Natural killer cell (primary cell): ENCODE results near the gene MYOM1. TPM values are rescaled to one million over a fixed set of nuclear protein-coding genes. Genes with fewer than 3 reads are reported as not detected.
A peak's percentile ranks its signal among the peaks of the same experiment; 100 is the strongest.

ENCODE experiments used
- ATAC-seq, 3 donors: fragments of 150-1000 bp in 2 of 3; fragments of 200-7000 bp in 1 of 3; cut with Tn5 transposase; 1 replicate in 1 of 3; 2 replicates in 2 of 3; pipeline ENCODE4 v1.10.0; 2021; ENCODE audit warnings: mild to moderate bottlenecking in 2 of 3, moderate library complexity in 2 of 3
- DNase-seq, 2 donors: peaks; one replicate each; pipeline versions ENCODE4 v3.0.0 to v3.0.0-alpha.2; 2013 to 2021; ENCODE audit warnings: mixed read lengths in 1 of 2
- H3K27ac ChIP-seq: one replicate; pipeline ENCODE4 v1.5.1; 2013; ENCODE audit warnings: mild to moderate bottlenecking, low read length
- H3K27me3 ChIP-seq: one replicate; pipeline ENCODE4 v1.6.1; 2013; ENCODE audit warnings: low read length; ENCODE audit not compliant: control insufficient read depth, insufficient read depth
- H3K36me3 ChIP-seq: one replicate; pipeline ENCODE4 v1.6.1; 2013; ENCODE audit warnings: low read length; ENCODE audit not compliant: control insufficient read depth, insufficient read depth
- H3K4me1 ChIP-seq: one replicate; pipeline ENCODE4 v1.6.1; 2013; ENCODE audit warnings: low read length; ENCODE audit not compliant: control insufficient read depth, insufficient read depth
- H3K4me3 ChIP-seq: one replicate; pipeline ENCODE4 v1.5.1; 2013; ENCODE audit warnings: low read length
- H3K9me3 ChIP-seq: one replicate; pipeline ENCODE4 v1.6.1; 2013; ENCODE audit warnings: low read length; ENCODE audit not compliant: control insufficient read depth, insufficient read depth
- H3K27ac Mint-ChIP-seq, 2 donors: one replicate each; pipeline ENCODE4 v1.8.0; 2022; ENCODE audit warnings: mild to moderate bottlenecking in 2 of 2, mixed read lengths in 2 of 2, moderate library complexity in 1 of 2
- H3K27me3 Mint-ChIP-seq, 2 donors: one replicate each; pipeline ENCODE4 v1.8.0; 2022; ENCODE audit warnings: low read depth in 2 of 2, mixed read lengths in 2 of 2
- H3K36me3 Mint-ChIP-seq: one replicate; pipeline ENCODE4 v1.8.0; 2022; ENCODE audit warnings: mixed read lengths
- H3K4me1 Mint-ChIP-seq, 2 donors: one replicate each; pipeline ENCODE4 v1.8.0; 2022; ENCODE audit warnings: mixed read lengths in 2 of 2
- H3K4me3 Mint-ChIP-seq: one replicate; pipeline ENCODE4 v1.8.0; 2022; ENCODE audit warnings: mild to moderate bottlenecking, moderate library complexity, mixed read lengths
- H3K9me3 Mint-ChIP-seq, 2 donors: one replicate each; pipeline ENCODE4 v1.8.0; 2022; ENCODE audit warnings: mixed read lengths in 2 of 2
- WGBS: methylation state at CpG from one replicate; pipeline ENCODE4 v1.1.7; 2013; ENCODE audit warnings: missing lambda C conversion rate; ENCODE audit not compliant: insufficient coverage; 5-methylcytosine and 5-hydroxymethylcytosine counted together
- intact Hi-C: fragments of 100-400 bp; cut with micrococcal nuclease; formaldehyde crosslinking; loops from one replicate; pipeline ENCODE4 v1.14.2; 2022
- total RNA-seq, 4 donors: library from RNA; stranded (reverse); fragments of 120-200 nt in 1 of 4; gene quantifications; one replicate each; pipeline versions ENCODE4 v1.2.3 to v1.2.4, GENCODE V29; 2013 to 2022
- TF ChIP-seq, protein P1 (sequence below): fragments of 200-600 bp; IDR thresholded peaks from one replicate; pipeline ENCODE4 v1.8.0; 2022; ENCODE audit warnings: antibody characterized with exemption

The MYOM1 gene
- total RNA-seq, 3 donors from 2014 or later (not counting 1 experiment from before 2014, with no cell fraction given): 1.7 to 5.8 (median 3.0) TPM

DNA sequence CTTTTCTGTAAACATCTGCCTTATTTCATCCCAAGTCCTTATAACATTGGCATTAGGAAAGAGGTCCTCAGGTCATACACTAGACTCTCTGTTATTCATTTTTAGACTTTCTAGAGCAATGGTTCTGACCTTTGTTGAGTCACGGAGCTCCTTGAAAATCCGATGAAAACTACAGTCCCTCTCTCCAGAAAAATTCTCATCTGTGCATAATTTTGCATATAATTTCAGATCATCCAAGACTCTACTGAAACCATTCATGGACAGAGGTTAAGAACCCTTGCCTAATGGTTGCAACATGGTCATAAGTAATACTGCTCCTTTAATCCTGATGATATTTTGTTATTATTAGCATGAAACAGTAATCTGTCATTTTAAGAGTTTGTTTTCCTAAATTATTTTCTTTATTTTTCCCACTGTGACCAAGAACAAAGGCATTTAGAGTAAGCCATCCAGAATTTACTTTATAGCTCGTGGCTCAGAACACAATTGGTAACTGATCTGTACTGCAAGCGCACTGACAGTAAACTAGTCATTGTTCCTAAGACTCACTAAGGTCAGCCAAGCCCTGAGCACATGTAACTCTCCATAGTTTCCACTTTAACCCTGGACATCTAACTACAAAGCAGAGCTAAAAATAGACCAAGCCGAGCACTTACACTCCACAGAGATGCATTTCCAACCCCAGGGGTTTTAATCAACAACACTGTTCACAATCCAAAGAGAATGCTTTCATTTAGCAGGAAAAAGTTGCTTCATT, 8.4 kb downstream of the MYOM1 start:
- H3K4me1 Mint-ChIP-seq: peaks cover 6 to 16% of the 10 kb centered on the region in 2 donors
- ATAC-seq (no peak), DNase-seq (no peak)
- whole genome bisulfite sequencing: 88% methylated on average over 5 of the region's 5 CpGs
- H3K4me3 Mint-ChIP-seq: no peak overlapping the region
- H3K4me1 ChIP-seq: no peaks in the 10 kb centered on the region
- H3K27me3 ChIP-seq: no peaks in the 10 kb centered on the region
- TF ChIP-seq, protein P1, sequence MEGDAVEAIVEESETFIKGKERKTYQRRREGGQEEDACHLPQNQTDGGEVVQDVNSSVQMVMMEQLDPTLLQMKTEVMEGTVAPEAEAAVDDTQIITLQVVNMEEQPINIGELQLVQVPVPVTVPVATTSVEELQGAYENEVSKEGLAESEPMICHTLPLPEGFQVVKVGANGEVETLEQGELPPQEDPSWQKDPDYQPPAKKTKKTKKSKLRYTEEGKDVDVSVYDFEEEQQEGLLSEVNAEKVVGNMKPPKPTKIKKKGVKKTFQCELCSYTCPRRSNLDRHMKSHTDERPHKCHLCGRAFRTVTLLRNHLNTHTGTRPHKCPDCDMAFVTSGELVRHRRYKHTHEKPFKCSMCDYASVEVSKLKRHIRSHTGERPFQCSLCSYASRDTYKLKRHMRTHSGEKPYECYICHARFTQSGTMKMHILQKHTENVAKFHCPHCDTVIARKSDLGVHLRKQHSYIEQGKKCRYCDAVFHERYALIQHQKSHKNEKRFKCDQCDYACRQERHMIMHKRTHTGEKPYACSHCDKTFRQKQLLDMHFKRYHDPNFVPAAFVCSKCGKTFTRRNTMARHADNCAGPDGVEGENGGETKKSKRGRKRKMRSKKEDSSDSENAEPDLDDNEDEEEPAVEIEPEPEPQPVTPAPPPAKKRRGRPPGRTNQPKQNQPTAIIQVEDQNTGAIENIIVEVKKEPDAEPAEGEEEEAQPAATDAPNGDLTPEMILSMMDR: no peak
- no peak overlapping the region for H3K4me3 ChIP-seq
- no peak overlapping the region for H3K27ac ChIP-seq
- H3K9me3 Mint-ChIP-seq: no peaks in the 10 kb centered on the region
- no peaks in the 10 kb centered on the region for H3K27me3 Mint-ChIP-seq
- intact Hi-C loops: no loop called here
- H3K27ac Mint-ChIP-seq: peak overlapping the region in 1 of 2 donors; percentile 36
- no peaks in the 10 kb centered on the region for H3K36me3 ChIP-seq
- H3K36me3 Mint-ChIP-seq: no peaks in the 10 kb centered on the region
- no peaks in the 10 kb centered on the region for H3K9me3 ChIP-seq

DNA sequence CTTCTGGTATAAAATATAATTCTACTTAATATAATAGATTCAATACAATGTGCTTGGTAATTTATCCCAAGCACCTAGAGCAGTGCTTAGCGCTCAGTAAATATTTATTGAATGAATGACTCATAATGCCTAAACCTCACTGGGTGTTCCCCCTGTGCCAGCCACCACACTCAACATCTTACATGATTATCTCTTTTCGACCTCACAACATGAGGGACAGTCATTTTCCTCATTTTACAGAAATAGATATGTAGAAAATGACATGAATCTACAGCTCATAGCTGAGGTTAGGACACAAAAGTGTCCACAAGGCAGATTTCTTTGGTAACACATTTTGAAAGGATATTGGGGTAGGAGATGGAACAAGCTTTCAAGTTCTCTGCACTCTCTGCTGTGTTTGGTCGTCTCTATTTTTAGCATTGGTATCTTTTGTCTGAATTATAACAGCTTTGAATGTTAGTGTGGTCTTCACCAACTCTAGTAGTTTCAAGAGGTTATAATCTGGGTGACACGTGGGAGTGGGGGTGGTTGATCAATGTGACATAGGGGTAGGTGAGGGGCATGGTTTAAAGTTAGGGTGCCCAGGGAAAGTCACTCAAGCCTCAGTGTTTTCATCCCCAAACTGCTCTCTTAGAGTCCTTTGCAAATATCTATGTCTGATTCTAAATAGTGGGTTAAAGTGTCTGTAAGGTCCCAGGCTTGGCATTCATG, 9.8 kb downstream of the MYOM1 start:
- H3K27ac Mint-ChIP-seq: peak overlapping the region in 1 of 2 donors; percentile 59
- H3K27ac ChIP-seq: no peak overlapping the region
- H3K36me3 ChIP-seq: no peaks in the 10 kb centered on the region
- ATAC-seq (peak in 1 of 3 donors; percentile 62), DNase-seq (no peak)
- no peaks in the 10 kb centered on the region for H3K27me3 ChIP-seq
- H3K4me3 Mint-ChIP-seq: no peak overlapping the region
- H3K9me3 ChIP-seq: no peaks in the 10 kb centered on the region
- H3K9me3 Mint-ChIP-seq: peaks cover 0 to 2% of the 10 kb centered on the region in 2 donors
- peaks cover 6 to 16% of the 10 kb centered on the region in 2 donors for H3K4me1 Mint-ChIP-seq
- WGBS: 41% methylated on average over 2 of the region's 4 CpGs
- H3K36me3 Mint-ChIP-seq: peaks cover 8% of the 10 kb centered on the region
- intact Hi-C loops: no loop called here
- TF ChIP-seq, protein P1: no peak
- H3K4me3 ChIP-seq: no peak overlapping the region
- no peaks in the 10 kb centered on the region for H3K4me1 ChIP-seq
- H3K27me3 Mint-ChIP-seq: no peaks in the 10 kb centered on the region

DNA sequence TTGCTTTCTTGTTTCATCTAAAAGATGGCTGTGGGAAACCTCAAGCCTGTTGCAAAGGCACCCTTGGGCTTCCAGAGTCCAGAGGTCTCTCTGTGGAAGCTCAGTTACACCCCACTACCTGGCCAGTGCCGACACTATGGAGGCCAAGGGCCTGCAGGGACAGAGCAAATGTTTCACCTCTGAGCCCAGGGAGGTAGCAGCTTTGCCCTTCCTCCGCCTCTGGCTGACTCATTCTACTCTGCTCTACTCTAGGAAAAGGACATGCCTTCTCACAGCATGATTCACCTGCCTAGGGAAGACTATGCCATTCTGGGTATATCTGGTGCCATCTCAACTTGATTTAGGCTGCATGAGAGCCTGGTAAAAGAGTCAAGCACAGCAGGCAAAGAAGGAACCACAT, 12.2 kb downstream of the MYOM1 start:
- H3K36me3 ChIP-seq: no peaks in the 10 kb centered on the region
- TF ChIP-seq, protein P1: no peak
- H3K27ac Mint-ChIP-seq: no peak overlapping the region
- no peak for DNase-seq
- H3K27me3 Mint-ChIP-seq: no peaks in the 10 kb centered on the region
- intact Hi-C loops: no loop called here
- H3K4me3 ChIP-seq: no peak overlapping the region
- no peak overlapping the region for H3K4me3 Mint-ChIP-seq
- H3K36me3 Mint-ChIP-seq: peaks cover 29% of the 10 kb centered on the region
- peaks cover 0 to 7% of the 10 kb centered on the region in 2 donors for H3K4me1 Mint-ChIP-seq
- ATAC-seq: no peak
- peaks cover 2 to 9% of the 10 kb centered on the region in 2 donors for H3K9me3 Mint-ChIP-seq
- H3K27ac ChIP-seq: no peak overlapping the region
- WGBS: 76% methylated on average over 2 of the region's 2 CpGs
- H3K4me1 ChIP-seq: no peaks in the 10 kb centered on the region
- H3K9me3 ChIP-seq: no peaks in the 10 kb centered on the region
- no peaks in the 10 kb centered on the region for H3K27me3 ChIP-seq
